GM12874 (cell line): ENCODE measurements around the gene MALAT1.

Experiments used
- CTCF ChIP-seq: IDR thresholded peaks from 2 replicates; pipeline ENCODE4 v1.5.1; 2011; ENCODE audit warnings: low read depth, mild to moderate bottlenecking, control low read depth, low read length, moderate library complexity; ENCODE audit not compliant: insufficient read depth

MALAT1 gene

GRCh38 chr11:65492637-65493366, 6.0 kb upstream of the MALAT1 start:
- TF ChIP-seq CTCF = no peak

- no peak for TF ChIP-seq CTCF
These were observed 5.3 kb upstream of the MALAT1 start for GRCh38 chr11:65493367-65494176.

- TF ChIP-seq CTCF = no peak
These were observed 2.3 kb upstream of the MALAT1 start for GRCh38 chr11:65496304-65497140.

- no peak for TF ChIP-seq CTCF
These were observed 1.5 kb upstream of the MALAT1 start for GRCh38 chr11:65497141-65498041.

- no peak for TF ChIP-seq CTCF
These were observed 661 bp upstream of the MALAT1 start for GRCh38 chr11:65498042-65498726.

GRCh38 chr11:65498727-65498976, 193 bp upstream of the MALAT1 start:
- TF ChIP-seq CTCF = no peak
